ENCODE measurements around the gene C20orf202. TPM values are rescaled to one million over a fixed set of nuclear protein-coding genes. Genes with fewer than 3 reads are reported as not detected.

C20orf202 gene
- total and polyA plus RNA-seq, 8 donors = 0.76 to 1.7 (median 1.3) TPM; not detected in 1

GRCh38 chr20:1225783-1226654 is 22.8 kb downstream of the C20orf202 start, which contains the start of gene RAD21L1:
Gene RAD21L1, plus strand, starts transcription at chr20:1226044. Its CDS starts 2,410 bp downstream, at chr20:1228454.
- Histone ChIP-seq H3K4me1 (peaks cover 10 to 12% of the 10 kb centered on the region in 2 donors), H3K27ac (peak within 1 kb of the TSS in 1 of 2 donors; percentile 34), H3K36me3 (no peaks in the 10 kb centered on the region), H3K27me3 (peaks cover 34 to 56% of the 10 kb centered on the region in 2 donors), H3K9me3 (no peaks in the 10 kb centered on the region), H3K4me3 (peak within 1 kb of the TSS; percentile 59 to 66)
- ATAC-seq = peak; percentile 96
- peak in 3 of 4 donors; percentile 75 to 93 (median 87) for DNase-seq
- no peak for TF ChIP-seq CTCF (IDR thresholded peaks at IDR 0.05)
- intact Hi-C loops (cut with DNase I) = no loop called here

DNA sequence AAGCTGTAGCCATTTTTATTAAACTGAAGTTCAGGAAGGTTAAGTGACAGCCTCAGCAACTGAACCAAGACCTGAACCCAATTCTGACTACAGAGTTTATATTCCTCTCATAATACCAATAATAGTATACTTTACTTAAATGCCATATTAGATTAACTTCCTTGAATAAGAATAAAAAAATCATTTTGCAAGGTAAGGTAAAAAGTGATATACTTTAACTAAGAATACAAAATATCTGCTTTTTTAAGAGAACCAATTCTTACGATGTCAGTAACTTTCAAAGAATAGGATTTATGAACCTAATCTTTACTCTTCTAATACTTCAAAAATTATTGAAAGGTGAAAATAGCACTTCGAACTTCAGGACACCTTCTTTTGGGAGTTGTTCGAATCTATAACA is 26.3 kb downstream of the C20orf202 start:
- DNase-seq = no peak
- no peak overlapping the region for H3K27ac ChIP-seq
- peaks cover 10 to 12% of the 10 kb centered on the region in 2 donors for H3K4me1 ChIP-seq
- ATAC-seq = no peak
- no peaks in the 10 kb centered on the region for H3K9me3 ChIP-seq
- no peaks in the 10 kb centered on the region for H3K36me3 ChIP-seq
- intact Hi-C loops (cut with DNase I) = no loop called here
- H3K4me3 ChIP-seq = no peak overlapping the region
- peaks cover 35 to 68% of the 10 kb centered on the region in 2 donors for H3K27me3 ChIP-seq
- no peak for TF ChIP-seq CTCF (IDR thresholded peaks at IDR 0.05)

DNA sequence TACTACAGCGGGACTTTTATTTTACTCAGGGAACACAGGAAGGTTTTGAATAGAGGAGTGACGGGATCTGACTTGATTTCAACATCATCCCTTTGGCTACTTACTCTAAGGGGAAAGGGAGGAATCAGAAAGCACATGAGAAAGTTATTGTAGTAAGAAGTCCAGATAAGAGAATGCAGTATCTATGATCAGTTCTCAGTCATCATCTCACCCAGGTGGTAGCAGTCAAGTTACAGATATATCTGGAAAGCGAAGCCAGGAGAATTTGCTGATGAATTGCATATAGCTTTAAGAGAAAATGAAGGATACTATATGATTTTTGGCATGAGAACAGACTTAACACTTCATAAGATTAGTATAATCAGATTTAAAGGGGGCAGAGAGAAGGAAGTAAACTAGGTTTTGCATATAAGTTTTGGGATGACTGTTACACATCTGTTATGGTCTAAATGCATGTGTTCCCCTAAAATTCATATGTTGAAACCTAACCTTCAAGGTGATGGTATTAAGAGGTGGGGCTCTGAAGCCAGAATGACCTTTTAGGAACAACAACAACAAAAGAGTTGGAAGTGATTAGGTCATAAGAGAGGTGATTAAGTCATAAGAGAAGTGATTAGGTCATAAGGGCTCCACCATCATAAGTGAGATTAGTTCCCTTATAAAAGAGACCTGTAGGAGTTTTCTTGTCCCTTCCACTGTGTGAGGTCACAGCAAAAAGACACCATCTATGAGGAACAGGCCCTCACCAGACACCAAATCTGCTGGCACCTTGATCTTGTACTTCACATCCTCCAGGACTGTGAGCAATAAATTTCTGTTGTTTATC is 29.2 kb downstream of the C20orf202 start:
- ATAC-seq = no peak
- no peaks in the 10 kb centered on the region for H3K9me3 ChIP-seq
- DNase-seq = peak in 1 of 4 donors; percentile 32
- no peaks in the 10 kb centered on the region for H3K4me1 ChIP-seq
- no peak for TF ChIP-seq CTCF (IDR thresholded peaks at IDR 0.05)
- no peak overlapping the region for H3K4me3 ChIP-seq
- peaks cover 26 to 47% of the 10 kb centered on the region in 2 donors for H3K27me3 ChIP-seq
- H3K27ac ChIP-seq = no peak overlapping the region
- no peaks in the 10 kb centered on the region for H3K36me3 ChIP-seq
- intact Hi-C loops (cut with DNase I) = no loop called here

DNA sequence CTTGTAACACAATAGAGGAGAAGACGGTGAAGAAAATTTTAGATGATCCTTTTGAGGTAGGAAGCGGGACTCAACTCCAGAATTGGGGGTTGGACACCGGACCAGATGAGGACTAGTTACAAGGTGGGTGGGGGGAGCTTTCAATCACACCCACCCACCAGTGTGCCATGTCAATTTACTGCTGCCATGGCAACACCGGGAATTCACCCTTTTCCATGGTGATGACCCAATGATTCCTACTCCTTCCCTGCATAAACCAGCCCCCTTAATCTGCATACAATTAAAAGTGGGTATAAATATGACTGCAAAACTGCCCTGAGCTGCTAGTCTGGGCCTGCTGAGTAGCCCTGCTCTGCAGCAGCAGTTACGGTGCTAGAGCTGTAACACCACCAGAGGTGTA is 37.3 kb downstream of the C20orf202 start:
- intact Hi-C loops (cut with DNase I) = no loop called here

More for the DNA sequence above, 37.3 kb downstream of the C20orf202 start:
- H3K27me3 ChIP-seq = peaks cover 0 to 3% of the 10 kb centered on the region in 2 donors
- H3K4me3 ChIP-seq = no peak overlapping the region
- no peak for ATAC-seq
- no peak overlapping the region for H3K27ac ChIP-seq
- DNase-seq = no peak
- no peaks in the 10 kb centered on the region for H3K9me3 ChIP-seq
- H3K36me3 ChIP-seq = no peaks in the 10 kb centered on the region
- TF ChIP-seq CTCF (IDR thresholded peaks at IDR 0.05) = no peak
- H3K4me1 ChIP-seq = peaks cover 0 to 4% of the 10 kb centered on the region in 2 donors
